Measurements from ENCODE around the gene DSCAML1. TPM values are rescaled to one million over a fixed set of nuclear protein-coding genes. Genes with fewer than 3 reads are reported as not detected.

The DSCAML1 gene
- total and polyA plus RNA-seq, 2 of the 8 experiments (the other 6 are each of a cell fraction or from before 2014, with no cell fraction given), result 0.19 to 0.24 TPM

DNA sequence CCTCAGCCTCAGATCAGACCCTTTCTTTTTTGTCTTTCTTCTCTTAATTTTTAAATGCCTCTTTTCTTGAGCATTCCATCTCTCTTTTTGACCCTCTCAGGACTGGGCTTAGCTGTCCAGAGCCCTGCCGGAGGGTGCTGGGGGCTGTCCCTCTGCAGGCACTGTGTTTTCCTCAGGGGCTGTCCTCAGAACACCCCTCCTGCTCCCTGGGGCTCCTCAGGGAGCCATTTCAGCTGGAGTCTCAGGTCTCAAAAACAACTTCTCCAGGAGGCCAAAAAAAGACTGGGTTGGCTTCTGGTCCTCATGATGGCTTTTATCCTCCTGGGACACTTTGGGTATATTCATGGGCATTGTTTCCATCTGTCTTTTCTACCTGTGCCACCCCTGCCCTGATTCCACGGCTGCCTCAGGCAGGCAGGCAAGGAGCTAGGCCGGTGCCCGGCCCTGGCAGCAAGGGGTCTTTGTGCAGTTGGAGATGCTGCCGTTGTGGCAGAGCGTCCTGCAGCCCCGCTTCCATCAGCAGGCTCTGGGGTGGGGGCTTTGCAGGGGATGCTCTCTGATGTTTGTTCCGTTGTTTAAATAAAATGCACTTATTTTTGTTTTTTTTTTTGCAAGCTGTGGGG lies 384.3 kb downstream of the DSCAML1 start (continued):
- TF ChIP-seq, protein P1, sequence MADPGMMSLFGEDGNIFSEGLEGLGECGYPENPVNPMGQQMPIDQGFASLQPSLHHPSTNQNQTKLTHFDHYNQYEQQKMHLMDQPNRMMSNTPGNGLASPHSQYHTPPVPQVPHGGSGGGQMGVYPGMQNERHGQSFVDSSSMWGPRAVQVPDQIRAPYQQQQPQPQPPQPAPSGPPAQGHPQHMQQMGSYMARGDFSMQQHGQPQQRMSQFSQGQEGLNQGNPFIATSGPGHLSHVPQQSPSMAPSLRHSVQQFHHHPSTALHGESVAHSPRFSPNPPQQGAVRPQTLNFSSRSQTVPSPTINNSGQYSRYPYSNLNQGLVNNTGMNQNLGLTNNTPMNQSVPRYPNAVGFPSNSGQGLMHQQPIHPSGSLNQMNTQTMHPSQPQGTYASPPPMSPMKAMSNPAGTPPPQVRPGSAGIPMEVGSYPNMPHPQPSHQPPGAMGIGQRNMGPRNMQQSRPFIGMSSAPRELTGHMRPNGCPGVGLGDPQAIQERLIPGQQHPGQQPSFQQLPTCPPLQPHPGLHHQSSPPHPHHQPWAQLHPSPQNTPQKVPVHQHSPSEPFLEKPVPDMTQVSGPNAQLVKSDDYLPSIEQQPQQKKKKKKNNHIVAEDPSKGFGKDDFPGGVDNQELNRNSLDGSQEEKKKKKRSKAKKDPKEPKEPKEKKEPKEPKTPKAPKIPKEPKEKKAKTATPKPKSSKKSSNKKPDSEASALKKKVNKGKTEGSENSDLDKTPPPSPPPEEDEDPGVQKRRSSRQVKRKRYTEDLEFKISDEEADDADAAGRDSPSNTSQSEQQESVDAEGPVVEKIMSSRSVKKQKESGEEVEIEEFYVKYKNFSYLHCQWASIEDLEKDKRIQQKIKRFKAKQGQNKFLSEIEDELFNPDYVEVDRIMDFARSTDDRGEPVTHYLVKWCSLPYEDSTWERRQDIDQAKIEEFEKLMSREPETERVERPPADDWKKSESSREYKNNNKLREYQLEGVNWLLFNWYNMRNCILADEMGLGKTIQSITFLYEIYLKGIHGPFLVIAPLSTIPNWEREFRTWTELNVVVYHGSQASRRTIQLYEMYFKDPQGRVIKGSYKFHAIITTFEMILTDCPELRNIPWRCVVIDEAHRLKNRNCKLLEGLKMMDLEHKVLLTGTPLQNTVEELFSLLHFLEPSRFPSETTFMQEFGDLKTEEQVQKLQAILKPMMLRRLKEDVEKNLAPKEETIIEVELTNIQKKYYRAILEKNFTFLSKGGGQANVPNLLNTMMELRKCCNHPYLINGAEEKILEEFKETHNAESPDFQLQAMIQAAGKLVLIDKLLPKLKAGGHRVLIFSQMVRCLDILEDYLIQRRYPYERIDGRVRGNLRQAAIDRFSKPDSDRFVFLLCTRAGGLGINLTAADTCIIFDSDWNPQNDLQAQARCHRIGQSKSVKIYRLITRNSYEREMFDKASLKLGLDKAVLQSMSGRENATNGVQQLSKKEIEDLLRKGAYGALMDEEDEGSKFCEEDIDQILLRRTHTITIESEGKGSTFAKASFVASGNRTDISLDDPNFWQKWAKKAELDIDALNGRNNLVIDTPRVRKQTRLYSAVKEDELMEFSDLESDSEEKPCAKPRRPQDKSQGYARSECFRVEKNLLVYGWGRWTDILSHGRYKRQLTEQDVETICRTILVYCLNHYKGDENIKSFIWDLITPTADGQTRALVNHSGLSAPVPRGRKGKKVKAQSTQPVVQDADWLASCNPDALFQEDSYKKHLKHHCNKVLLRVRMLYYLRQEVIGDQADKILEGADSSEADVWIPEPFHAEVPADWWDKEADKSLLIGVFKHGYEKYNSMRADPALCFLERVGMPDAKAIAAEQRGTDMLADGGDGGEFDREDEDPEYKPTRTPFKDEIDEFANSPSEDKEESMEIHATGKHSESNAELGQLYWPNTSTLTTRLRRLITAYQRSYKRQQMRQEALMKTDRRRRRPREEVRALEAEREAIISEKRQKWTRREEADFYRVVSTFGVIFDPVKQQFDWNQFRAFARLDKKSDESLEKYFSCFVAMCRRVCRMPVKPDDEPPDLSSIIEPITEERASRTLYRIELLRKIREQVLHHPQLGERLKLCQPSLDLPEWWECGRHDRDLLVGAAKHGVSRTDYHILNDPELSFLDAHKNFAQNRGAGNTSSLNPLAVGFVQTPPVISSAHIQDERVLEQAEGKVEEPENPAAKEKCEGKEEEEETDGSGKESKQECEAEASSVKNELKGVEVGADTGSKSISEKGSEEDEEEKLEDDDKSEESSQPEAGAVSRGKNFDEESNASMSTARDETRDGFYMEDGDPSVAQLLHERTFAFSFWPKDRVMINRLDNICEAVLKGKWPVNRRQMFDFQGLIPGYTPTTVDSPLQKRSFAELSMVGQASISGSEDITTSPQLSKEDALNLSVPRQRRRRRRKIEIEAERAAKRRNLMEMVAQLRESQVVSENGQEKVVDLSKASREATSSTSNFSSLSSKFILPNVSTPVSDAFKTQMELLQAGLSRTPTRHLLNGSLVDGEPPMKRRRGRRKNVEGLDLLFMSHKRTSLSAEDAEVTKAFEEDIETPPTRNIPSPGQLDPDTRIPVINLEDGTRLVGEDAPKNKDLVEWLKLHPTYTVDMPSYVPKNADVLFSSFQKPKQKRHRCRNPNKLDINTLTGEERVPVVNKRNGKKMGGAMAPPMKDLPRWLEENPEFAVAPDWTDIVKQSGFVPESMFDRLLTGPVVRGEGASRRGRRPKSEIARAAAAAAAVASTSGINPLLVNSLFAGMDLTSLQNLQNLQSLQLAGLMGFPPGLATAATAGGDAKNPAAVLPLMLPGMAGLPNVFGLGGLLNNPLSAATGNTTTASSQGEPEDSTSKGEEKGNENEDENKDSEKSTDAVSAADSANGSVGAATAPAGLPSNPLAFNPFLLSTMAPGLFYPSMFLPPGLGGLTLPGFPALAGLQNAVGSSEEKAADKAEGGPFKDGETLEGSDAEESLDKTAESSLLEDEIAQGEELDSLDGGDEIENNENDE (IDR thresholded peaks at IDR 0.05; ENCODE audit: insufficient replicate concordance, low read length), result no peak
- TF ChIP-seq, protein P2, sequence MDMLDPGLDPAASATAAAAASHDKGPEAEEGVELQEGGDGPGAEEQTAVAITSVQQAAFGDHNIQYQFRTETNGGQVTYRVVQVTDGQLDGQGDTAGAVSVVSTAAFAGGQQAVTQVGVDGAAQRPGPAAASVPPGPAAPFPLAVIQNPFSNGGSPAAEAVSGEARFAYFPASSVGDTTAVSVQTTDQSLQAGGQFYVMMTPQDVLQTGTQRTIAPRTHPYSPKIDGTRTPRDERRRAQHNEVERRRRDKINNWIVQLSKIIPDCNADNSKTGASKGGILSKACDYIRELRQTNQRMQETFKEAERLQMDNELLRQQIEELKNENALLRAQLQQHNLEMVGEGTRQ (IDR thresholded peaks at IDR 0.05; ENCODE audit: low read length), result no peak
- TF ChIP-seq SIX5 (IDR thresholded peaks at IDR 0.05; ENCODE audit: low read depth, low read length), result no peak
- TF ChIP-seq GTF2F1 (IDR thresholded peaks at IDR 0.05; ENCODE audit: borderline replicate concordance, low read depth, low read length), result no peak
- TF ChIP-seq POLR2A (IDR thresholded peaks at IDR 0.05; ENCODE audit: control extremely low read depth in 1 of 2, low read depth in 2 of 2, low read length in 2 of 2), result no peak
- no peak for TF ChIP-seq RNF2 (IDR thresholded peaks at IDR 0.05; ENCODE audit: borderline replicate concordance, low read depth, low read length, missing control alignments, poor library complexity, severe bottlenecking)
- TF ChIP-seq HDAC6 (IDR thresholded peaks at IDR 0.05; ENCODE audit: low read depth, low read length), result no peak
- TF ChIP-seq FOSL1 (IDR thresholded peaks at IDR 0.05; ENCODE audit: insufficient read depth, low read depth, low read length), result no peak
- no peak for TF ChIP-seq RFX5 (IDR thresholded peaks at IDR 0.05; ENCODE audit: borderline replicate concordance, low read depth, low read length)

Data from H1 (cell line).